Fibroblast of lung (primary cell): ENCODE measurements around the gene TP73. TPM values are rescaled to one million over a fixed set of nuclear protein-coding genes. Genes with fewer than 3 reads are reported as not detected.

Experiments
- DNase-seq, 2 donors: peaks; one replicate each; pipeline versions ENCODE4 v3.0.0 to v3.0.0-alpha.2; 2010; ENCODE audit warnings: low read depth in 2 of 2
- H2AFZ ChIP-seq: 2 replicates; pipeline ENCODE4 v1.5.1; 2012; ENCODE audit warnings: low read length, control low read depth, inconsistent platforms
- H3K27ac ChIP-seq: 2 replicates; pipeline ENCODE4 v1.5.1; 2011; ENCODE audit warnings: low read length, control low read depth; ENCODE audit not compliant: insufficient read depth
- H3K27me3 ChIP-seq: 2 replicates; pipeline ENCODE4 v1.5.1; 2011; ENCODE audit warnings: mild to moderate bottlenecking, low read length; ENCODE audit not compliant: control insufficient read depth, insufficient read depth
- H3K36me3 ChIP-seq: 2 replicates; pipeline ENCODE4 v1.5.1; 2011; ENCODE audit warnings: low read length; ENCODE audit not compliant: control insufficient read depth, insufficient read depth
- H3K4me1 ChIP-seq: 2 replicates; pipeline ENCODE4 v1.5.1; 2011; ENCODE audit warnings: low read length; ENCODE audit not compliant: control insufficient read depth, insufficient read depth; ENCODE audit errors: extremely low read depth
- H3K4me2 ChIP-seq: 2 replicates; pipeline ENCODE4 v1.5.1; 2011; ENCODE audit warnings: low read length, control low read depth; ENCODE audit not compliant: insufficient read depth; ENCODE audit errors: extremely low read depth
- H3K4me3 ChIP-seq, 4 experiments: fragments of 200-600 bp in 1 of 4; sonication (generic) in 1 of 4; replicated peaks in 1 of 4; 2 replicates each; pipeline ENCODE4 v1.5.1; 2011 to 2016; ENCODE audit warnings: low read length in 4 of 4, low read depth in 3 of 4, mild to moderate bottlenecking in 3 of 4, control low read depth in 2 of 4, inconsistent platforms in 1 of 4, mixed read lengths in 1 of 4; ENCODE audit not compliant: insufficient read depth in 1 of 4; ENCODE audit errors: control extremely low read depth in 1 of 4
- H3K79me2 ChIP-seq: 2 replicates; pipeline ENCODE4 v1.5.1; 2012; ENCODE audit warnings: mild to moderate bottlenecking, low read length, inconsistent platforms; ENCODE audit not compliant: control insufficient read depth, insufficient read depth
- H3K9ac ChIP-seq: 2 replicates; pipeline ENCODE4 v1.5.1; 2011; ENCODE audit warnings: mild to moderate bottlenecking, low read length, control low read depth; ENCODE audit not compliant: insufficient read depth
- H3K9me3 ChIP-seq: 2 replicates; pipeline ENCODE4 v1.5.1; 2012; ENCODE audit warnings: low read depth, low read length; ENCODE audit not compliant: control insufficient read depth, insufficient read depth
- H4K20me1 ChIP-seq: 2 replicates; pipeline ENCODE4 v1.5.1; 2011; ENCODE audit warnings: low read length; ENCODE audit not compliant: control insufficient read depth, insufficient read depth; ENCODE audit errors: extremely low read depth
- CTCF ChIP-seq, 2 donors: IDR thresholded peaks in 1 of 2; conservative IDR thresholded peaks in 1 of 2; 1 replicate in 1 of 2; 2 replicates in 1 of 2; pipeline ENCODE4 v1.5.1; 2011 to 2012; ENCODE audit warnings: low read length in 2 of 2, control low read depth in 1 of 2, inconsistent platforms in 1 of 2, low read depth in 1 of 2, mild to moderate bottlenecking in 1 of 2
- EZH2 ChIP-seq: IDR thresholded peaks from 2 replicates; pipeline ENCODE4 v1.5.1; 2012; ENCODE audit warnings: low read length, control low read depth, mild to moderate bottlenecking; ENCODE audit errors: missing control alignments
- polyA plus RNA-seq, 2 donors: library from polyadenylated mRNA; depleted of rRNA in 1 of 2; stranded (reverse) in 1 of 2; unstranded in 1 of 2; fragments of >200 nt; gene quantifications; 2 replicates each; pipeline ENCODE4 v1.2.1, GENCODE V29; 2011 to 2012; ENCODE audit warnings: missing spikeins in 1 of 2
- total RNA-seq: library from RNA; depleted of rRNA; stranded (reverse); fragments of >200 nt; gene quantifications from 2 replicates; pipeline ENCODE4 v1.2.1, GENCODE V29; 2014

The TP73 gene
- total and polyA plus RNA-seq, 2 donors (not counting 1 experiment from before 2014, with no cell fraction given), result not detected

- no peak for DNase-seq
- Histone ChIP-seq H3K9me3 (no peaks in the 10 kb centered on the region), H3K27ac (no peak overlapping the region), H3K9ac (no peak overlapping the region), H2AFZ (no peak overlapping the region), H3K4me2 (no peak overlapping the region), H3K27me3 (no peaks in the 10 kb centered on the region), H3K4me1 (no peaks in the 10 kb centered on the region), H3K4me3 (no peak overlapping the region), H4K20me1 (no peaks in the 10 kb centered on the region), H3K79me2 (no peaks in the 10 kb centered on the region), H3K36me3 (peaks cover 13% of the 10 kb centered on the region)
- TF ChIP-seq CTCF (conservative IDR thresholded peaks at IDR 0.05 in 1 of 2, IDR thresholded peaks at IDR 0.05 in 1 of 2; ENCODE audit: low read depth in 1 of 2, low read length in 2 of 2) (no peak), EZH2 (no peak)
Measured at GRCh38 chr1:3738943-3739342, 86.6 kb downstream of the TP73 start.

- Histone ChIP-seq H2AFZ (no peak overlapping the region), H3K79me2 (no peaks in the 10 kb centered on the region), H3K27me3 (no peaks in the 10 kb centered on the region), H3K9ac (no peak overlapping the region), H4K20me1 (no peaks in the 10 kb centered on the region), H3K4me2 (no peak overlapping the region), H3K27ac (no peak overlapping the region), H3K36me3 (peaks cover 13% of the 10 kb centered on the region), H3K4me3 (no peak overlapping the region), H3K9me3 (no peaks in the 10 kb centered on the region), H3K4me1 (no peaks in the 10 kb centered on the region)
- no peak for DNase-seq
- TF ChIP-seq EZH2, result no peak
- TF ChIP-seq CTCF (conservative IDR thresholded peaks at IDR 0.05 in 1 of 2, IDR thresholded peaks at IDR 0.05 in 1 of 2; ENCODE audit: low read depth in 1 of 2, low read length in 2 of 2), result no peak
Measured at GRCh38 chr1:3740042-3740441, 87.7 kb downstream of the TP73 start.

GRCh38 chr1:3740752-3741151 lies 88.4 kb downstream of the TP73 start:
- Histone ChIP-seq H4K20me1 (no peaks in the 10 kb centered on the region), H3K9me3 (no peaks in the 10 kb centered on the region), H3K4me3 (no peak overlapping the region), H3K27me3 (no peaks in the 10 kb centered on the region), H3K27ac (no peak overlapping the region), H3K4me1 (no peaks in the 10 kb centered on the region), H2AFZ (no peak overlapping the region), H3K4me2 (no peak overlapping the region), H3K36me3 (peaks cover 13% of the 10 kb centered on the region), H3K9ac (no peak overlapping the region), H3K79me2 (no peaks in the 10 kb centered on the region)
- DNase-seq, result no peak
- TF ChIP-seq CTCF (conservative IDR thresholded peaks at IDR 0.05 in 1 of 2, IDR thresholded peaks at IDR 0.05 in 1 of 2; ENCODE audit: low read depth in 1 of 2, low read length in 2 of 2) (no peak), EZH2 (no peak)
